Measurements from ENCODE around the gene ZNF384.

Gene ZNF384

DNA sequence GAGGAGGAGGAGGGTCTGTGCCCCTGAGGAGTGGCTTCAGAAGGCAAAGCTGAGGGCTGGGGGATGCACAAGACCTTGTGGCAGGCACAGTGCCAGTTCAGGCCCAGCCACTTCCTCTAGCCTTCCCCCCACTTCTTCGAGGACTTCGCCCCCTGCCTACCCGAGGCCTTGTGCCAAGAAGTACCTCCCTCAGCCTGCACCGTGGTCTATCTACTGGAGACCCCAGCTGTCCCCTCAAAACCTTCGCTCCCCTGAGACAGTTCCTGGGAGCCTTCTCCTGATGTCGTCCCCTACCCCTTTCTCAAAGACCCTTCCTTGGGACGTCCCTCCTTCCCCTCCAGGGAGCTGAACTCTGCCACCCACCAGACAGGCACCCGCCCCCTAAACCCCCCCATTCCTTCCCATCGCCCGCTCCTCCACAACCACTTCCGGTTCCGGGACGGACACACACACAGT, 604 bp downstream of the ZNF384 start:
- H3K27ac ChIP-seq (ENCODE audit: extremely low read depth, low read depth, low read length): peak overlapping the region; percentile 99
- TF ChIP-seq KLF10 (tag by site-specific recombination; IDR thresholded peaks at IDR 0.05) (no peak; the same call in 1 of the 2 replicates), HOXD13 (CRISPR knock-in tag; IDR thresholded peaks at IDR 0.05; ENCODE audit: borderline replicate concordance) (no peak), ZNF654 (tag by site-specific recombination; IDR thresholded peaks at IDR 0.05; ENCODE audit: low read depth) (no peak), BCL11A (tag by site-specific recombination; IDR thresholded peaks at IDR 0.05; ENCODE audit: low read depth) (no peak), SP2 (tag by site-specific recombination; IDR thresholded peaks at IDR 0.05) (peak; percentile 83), ZXDB (tag by site-specific recombination; IDR thresholded peaks at IDR 0.05) (no peak; the same call in 1 of the 2 replicates), HOXA7 (CRISPR knock-in tag; IDR thresholded peaks at IDR 0.05; ENCODE audit: borderline replicate concordance) (no peak), ZNF239 (tag by site-specific recombination; IDR thresholded peaks at IDR 0.05) (no peak), ZNF560 (tag by site-specific recombination; IDR thresholded peaks at IDR 0.05; ENCODE audit: borderline replicate concordance) (no peak), ZNF433 (tag by site-specific recombination; IDR thresholded peaks at IDR 0.05; ENCODE audit: low read depth) (no peak), ZNF843 (tag by site-specific recombination; IDR thresholded peaks at IDR 0.05) (no peak; the same call in 1 of the 2 replicates), SP3 (tag by site-specific recombination; IDR thresholded peaks at IDR 0.05) (no peak; the same call in none of the 2 replicates), YY1 (tag by site-specific recombination; IDR thresholded peaks at IDR 0.05) (no peak), ZBTB21 (tag by site-specific recombination; IDR thresholded peaks at IDR 0.05) (peak; percentile 49), ZNF624 (tag by site-specific recombination; IDR thresholded peaks at IDR 0.05) (no peak), ZNF274 (IDR thresholded peaks at IDR 0.05; ENCODE audit: low read length) (no peak), ZNF274 (tag by site-specific recombination; IDR thresholded peaks at IDR 0.05; ENCODE audit: borderline replicate concordance) (no peak), ZNF776 (tag by site-specific recombination; IDR thresholded peaks at IDR 0.05; ENCODE audit: borderline replicate concordance) (no peak), ZNF169 (tag by site-specific recombination; IDR thresholded peaks at IDR 0.05) (no peak)
- TF ChIP-seq, protein P1, sequence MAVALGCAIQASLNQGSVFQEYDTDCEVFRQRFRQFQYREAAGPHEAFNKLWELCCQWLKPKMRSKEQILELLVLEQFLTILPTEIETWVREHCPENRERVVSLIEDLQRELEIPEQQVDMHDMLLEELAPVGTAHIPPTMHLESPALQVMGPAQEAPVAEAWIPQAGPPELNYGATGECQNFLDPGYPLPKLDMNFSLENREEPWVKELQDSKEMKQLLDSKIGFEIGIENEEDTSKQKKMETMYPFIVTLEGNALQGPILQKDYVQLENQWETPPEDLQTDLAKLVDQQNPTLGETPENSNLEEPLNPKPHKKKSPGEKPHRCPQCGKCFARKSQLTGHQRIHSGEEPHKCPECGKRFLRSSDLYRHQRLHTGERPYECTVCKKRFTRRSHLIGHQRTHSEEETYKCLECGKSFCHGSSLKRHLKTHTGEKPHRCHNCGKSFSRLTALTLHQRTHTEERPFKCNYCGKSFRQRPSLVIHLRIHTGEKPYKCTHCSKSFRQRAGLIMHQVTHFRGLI (tag by site-specific recombination; IDR thresholded peaks at IDR 0.05): no peak
- TF ChIP-seq, protein P2, sequence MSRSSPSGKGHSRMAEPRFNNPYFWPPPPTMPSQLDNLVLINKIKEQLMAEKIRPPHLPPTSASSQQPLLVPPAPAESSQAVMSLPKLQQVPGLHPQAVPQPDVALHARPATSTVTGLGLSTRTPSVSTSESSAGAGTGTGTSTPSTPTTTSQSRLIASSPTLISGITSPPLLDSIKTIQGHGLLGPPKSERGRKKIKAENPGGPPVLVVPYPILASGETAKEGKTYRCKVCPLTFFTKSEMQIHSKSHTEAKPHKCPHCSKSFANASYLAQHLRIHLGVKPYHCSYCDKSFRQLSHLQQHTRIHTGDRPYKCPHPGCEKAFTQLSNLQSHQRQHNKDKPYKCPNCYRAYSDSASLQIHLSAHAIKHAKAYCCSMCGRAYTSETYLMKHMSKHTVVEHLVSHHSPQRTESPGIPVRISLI (tag by site-specific recombination; IDR thresholded peaks at IDR 0.05): no peak
- TF ChIP-seq, protein P3, sequence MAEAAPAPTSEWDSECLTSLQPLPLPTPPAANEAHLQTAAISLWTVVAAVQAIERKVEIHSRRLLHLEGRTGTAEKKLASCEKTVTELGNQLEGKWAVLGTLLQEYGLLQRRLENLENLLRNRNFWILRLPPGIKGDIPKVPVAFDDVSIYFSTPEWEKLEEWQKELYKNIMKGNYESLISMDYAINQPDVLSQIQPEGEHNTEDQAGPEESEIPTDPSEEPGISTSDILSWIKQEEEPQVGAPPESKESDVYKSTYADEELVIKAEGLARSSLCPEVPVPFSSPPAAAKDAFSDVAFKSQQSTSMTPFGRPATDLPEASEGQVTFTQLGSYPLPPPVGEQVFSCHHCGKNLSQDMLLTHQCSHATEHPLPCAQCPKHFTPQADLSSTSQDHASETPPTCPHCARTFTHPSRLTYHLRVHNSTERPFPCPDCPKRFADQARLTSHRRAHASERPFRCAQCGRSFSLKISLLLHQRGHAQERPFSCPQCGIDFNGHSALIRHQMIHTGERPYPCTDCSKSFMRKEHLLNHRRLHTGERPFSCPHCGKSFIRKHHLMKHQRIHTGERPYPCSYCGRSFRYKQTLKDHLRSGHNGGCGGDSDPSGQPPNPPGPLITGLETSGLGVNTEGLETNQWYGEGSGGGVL (tag by site-specific recombination; IDR thresholded peaks at IDR 0.05): peak; percentile 98
- TF ChIP-seq, protein P4, sequence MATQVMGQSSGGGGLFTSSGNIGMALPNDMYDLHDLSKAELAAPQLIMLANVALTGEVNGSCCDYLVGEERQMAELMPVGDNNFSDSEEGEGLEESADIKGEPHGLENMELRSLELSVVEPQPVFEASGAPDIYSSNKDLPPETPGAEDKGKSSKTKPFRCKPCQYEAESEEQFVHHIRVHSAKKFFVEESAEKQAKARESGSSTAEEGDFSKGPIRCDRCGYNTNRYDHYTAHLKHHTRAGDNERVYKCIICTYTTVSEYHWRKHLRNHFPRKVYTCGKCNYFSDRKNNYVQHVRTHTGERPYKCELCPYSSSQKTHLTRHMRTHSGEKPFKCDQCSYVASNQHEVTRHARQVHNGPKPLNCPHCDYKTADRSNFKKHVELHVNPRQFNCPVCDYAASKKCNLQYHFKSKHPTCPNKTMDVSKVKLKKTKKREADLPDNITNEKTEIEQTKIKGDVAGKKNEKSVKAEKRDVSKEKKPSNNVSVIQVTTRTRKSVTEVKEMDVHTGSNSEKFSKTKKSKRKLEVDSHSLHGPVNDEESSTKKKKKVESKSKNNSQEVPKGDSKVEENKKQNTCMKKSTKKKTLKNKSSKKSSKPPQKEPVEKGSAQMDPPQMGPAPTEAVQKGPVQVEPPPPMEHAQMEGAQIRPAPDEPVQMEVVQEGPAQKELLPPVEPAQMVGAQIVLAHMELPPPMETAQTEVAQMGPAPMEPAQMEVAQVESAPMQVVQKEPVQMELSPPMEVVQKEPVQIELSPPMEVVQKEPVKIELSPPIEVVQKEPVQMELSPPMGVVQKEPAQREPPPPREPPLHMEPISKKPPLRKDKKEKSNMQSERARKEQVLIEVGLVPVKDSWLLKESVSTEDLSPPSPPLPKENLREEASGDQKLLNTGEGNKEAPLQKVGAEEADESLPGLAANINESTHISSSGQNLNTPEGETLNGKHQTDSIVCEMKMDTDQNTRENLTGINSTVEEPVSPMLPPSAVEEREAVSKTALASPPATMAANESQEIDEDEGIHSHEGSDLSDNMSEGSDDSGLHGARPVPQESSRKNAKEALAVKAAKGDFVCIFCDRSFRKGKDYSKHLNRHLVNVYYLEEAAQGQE (tag by site-specific recombination; IDR thresholded peaks at IDR 0.05): 0 out of 2 replicates have a peak, but pooled peaks have one; percentile 5
- TF ChIP-seq, protein P5, sequence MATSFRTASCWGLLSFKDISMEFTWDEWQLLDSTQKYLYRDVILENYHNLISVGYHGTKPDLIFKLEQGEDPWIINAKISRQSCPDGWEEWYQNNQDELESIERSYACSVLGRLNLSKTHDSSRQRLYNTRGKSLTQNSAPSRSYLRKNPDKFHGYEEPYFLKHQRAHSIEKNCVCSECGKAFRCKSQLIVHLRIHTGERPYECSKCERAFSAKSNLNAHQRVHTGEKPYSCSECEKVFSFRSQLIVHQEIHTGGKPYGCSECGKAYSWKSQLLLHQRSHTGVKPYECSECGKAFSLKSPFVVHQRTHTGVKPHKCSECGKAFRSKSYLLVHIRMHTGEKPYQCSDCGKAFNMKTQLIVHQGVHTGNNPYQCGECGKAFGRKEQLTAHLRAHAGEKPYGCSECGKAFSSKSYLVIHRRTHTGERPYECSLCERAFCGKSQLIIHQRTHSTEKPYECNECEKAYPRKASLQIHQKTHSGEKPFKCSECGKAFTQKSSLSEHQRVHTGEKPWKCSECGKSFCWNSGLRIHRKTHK (tag by site-specific recombination; IDR thresholded peaks at IDR 0.05): no peak
- TF ChIP-seq, protein P6, sequence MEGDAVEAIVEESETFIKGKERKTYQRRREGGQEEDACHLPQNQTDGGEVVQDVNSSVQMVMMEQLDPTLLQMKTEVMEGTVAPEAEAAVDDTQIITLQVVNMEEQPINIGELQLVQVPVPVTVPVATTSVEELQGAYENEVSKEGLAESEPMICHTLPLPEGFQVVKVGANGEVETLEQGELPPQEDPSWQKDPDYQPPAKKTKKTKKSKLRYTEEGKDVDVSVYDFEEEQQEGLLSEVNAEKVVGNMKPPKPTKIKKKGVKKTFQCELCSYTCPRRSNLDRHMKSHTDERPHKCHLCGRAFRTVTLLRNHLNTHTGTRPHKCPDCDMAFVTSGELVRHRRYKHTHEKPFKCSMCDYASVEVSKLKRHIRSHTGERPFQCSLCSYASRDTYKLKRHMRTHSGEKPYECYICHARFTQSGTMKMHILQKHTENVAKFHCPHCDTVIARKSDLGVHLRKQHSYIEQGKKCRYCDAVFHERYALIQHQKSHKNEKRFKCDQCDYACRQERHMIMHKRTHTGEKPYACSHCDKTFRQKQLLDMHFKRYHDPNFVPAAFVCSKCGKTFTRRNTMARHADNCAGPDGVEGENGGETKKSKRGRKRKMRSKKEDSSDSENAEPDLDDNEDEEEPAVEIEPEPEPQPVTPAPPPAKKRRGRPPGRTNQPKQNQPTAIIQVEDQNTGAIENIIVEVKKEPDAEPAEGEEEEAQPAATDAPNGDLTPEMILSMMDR (tag by site-specific recombination; IDR thresholded peaks at IDR 0.05): no peak

More for the DNA sequence above, 604 bp downstream of the ZNF384 start:
- Histone ChIP-seq H3K4me3 (ENCODE audit: low read depth, low read length) (peak overlapping the region; percentile 73), H3K9me3 (ENCODE audit: control insufficient read depth, insufficient read depth, low read depth, low read length) (no peaks in the 10 kb centered on the region), H3K4me1 (ENCODE audit: control insufficient read depth, insufficient read depth, low read length) (peaks cover 13% of the 10 kb centered on the region), H3K36me3 (ENCODE audit: control insufficient read depth in 2 of 2, insufficient read depth in 1 of 2, low read length in 2 of 2) (peaks cover 16 to 25% of the 10 kb centered on the region in 2 experiments; a peak in 2 of 3 replicates)
- CTCF ChIA-PET: interaction anchor here (0.7 to 1.2 kb wide), 4 partner anchors 48 to 65 kb away, joined by 3 read pairs; partner anchors contain the start of gene MLF2
- POLR2A ChIA-PET: interaction anchor here (0.6 to 2.2 kb wide), 31 partner anchors 9 to 502 kb away, joined by 3 to 104 read pairs (median 6); partner anchors contain the start of genes CDCA3, COPS7A, GAPDH and MLF2
